ENCODE results near the gene SPINK14.

SPINK14 gene, protein sequence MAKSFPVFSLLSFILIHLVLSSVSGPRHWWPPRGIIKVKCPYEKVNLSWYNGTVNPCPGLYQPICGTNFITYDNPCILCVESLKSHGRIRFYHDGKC

DNA sequence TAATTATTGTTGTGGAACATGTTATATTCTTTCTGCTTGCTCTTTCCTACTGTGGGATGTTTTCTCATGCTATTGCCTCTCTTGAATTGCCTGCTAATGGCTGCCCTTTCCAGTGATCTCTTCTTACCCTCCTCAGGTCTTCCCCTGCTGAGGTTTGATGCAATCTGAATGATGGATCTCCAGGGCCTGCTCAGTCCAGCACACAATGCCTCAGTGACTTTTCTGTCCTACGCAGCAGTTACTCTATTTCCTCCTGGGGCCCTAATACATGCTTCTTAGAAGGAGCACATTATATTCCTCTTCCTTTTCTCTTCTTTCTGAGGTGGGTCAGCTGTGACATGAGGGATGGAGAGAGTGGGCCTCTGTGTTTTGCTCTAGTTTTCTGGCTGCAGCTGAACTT lies at the start of gene SPINK14:
Gene SPINK14 (plus strand): TSS at position 301 of the 400 bp plus-strand sequence. CDS start 1,187 bp downstream, outside the sequence.
- no peak for DNase-seq

DNA sequence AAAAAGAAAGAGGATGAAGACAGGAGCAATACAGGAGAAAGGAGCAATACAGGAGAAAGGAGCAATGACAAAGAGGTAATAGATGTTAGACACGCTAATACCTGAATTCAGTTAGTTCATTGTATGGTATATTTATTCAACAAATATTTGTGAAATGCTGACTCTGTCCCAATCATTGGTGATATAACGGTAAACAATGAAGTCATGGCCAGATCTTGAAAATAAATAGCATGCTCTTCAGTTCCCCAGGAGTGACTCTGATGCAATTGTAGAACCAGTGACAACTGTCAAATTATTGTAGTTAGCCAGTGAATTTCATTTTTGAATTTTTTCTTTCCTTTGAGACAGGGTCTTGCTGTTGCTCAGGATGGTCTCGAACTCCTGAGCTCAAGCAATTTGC lies 48.0 kb upstream of the SPINK14 start:
- no peak for DNase-seq

DNA sequence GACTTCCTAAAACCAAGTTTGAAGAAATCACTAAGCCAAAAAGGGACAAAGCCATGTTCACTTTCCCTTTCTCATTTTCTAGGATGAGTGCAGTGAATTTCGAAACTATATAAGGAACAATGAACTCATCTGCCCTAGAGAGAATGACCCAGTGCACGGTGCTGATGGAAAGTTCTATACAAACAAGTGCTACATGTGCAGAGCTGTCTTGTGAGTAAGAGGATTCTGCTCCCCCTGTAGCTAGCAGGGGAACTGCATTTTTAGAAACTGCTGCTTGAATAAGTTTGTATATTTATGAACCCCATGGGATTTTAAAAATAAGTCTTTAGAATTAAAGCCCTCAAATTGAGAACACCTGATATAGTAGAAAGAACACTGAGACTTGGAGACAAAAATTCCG lies 42.7 kb upstream of the SPINK14 start:
- no peak for DNase-seq

DNA sequence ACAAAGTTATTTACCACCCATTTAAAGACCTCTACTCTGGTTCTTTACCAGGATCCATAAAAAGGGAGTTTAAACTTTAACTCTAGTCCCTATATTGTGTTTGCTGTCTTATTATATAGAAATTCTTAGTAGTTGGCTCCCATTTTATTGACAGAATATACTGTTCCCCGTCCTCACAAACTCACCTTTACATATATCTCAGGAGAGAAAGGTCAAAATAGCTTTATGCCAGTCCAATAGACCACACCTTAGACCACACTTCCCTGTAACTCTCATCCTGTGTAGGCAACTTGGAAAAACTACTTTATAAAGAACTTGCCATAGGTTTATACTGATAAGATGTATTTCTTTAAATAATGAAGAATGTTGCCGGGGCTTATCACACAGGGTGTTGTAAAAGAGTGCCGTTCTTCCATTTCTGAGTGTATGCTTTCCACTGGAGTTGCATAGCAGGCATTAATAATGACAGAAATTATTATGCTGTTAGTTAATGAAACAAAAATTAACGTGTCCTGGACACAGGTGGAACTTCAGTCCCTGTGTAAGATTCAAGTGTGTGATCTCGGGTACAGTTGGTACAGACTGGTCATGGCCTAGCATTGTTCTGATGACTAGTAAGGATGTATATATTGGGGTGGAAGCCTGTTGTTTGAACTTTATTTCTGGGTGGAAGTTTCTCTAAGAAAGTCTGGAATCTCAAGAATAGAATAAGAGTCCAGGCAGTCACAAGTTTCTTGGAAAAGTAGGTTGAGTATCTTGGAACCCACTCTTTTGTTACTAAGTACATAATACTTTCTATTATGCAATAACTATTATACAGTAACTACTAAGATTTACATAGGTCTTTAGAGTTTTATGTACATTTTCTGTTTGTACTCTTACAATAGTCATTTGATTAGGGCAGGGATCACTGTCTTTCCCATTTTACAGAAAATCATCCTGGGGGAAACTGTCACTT lies 33.0 kb upstream of the SPINK14 start:
- no peak for DNase-seq

DNA sequence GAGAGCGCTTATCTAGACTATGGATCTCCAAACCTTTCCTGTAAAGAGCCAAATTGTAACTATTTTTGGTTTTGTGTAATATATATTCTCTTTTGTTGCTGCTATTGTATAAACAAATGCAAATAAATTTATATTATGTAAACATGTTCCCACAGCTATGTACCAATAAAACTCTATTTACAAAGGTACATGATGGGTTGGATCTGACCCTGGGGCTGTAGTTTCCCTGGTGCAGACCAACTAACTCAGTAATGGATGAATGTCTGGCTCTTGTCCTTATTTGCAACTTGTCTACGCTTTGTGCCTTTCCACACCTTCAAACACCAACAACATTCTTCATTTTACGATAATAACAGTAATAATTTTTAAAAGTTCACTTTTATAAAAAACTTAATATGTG lies 27.5 kb upstream of the SPINK14 start:
- DNase-seq: no peak

DNA sequence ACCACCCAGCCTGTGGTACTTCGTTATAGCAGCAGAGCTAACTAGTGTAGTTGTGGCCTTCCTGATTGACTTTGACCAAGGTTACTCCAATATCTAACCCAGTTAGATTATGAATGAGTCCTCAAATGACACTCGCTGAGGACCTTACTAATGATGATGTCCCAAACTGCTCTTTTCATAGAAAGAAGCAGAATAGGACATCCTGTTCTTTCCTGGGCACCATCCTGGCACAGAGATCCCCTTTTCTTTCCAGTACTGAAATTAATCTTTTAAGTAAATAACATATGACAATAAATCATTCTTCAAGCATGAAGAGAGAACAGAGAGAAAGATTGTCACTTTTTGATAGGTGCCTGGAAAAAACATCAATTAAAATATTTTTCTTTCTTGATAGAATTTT lies 26.7 kb upstream of the SPINK14 start:
- no peak for DNase-seq

DNA sequence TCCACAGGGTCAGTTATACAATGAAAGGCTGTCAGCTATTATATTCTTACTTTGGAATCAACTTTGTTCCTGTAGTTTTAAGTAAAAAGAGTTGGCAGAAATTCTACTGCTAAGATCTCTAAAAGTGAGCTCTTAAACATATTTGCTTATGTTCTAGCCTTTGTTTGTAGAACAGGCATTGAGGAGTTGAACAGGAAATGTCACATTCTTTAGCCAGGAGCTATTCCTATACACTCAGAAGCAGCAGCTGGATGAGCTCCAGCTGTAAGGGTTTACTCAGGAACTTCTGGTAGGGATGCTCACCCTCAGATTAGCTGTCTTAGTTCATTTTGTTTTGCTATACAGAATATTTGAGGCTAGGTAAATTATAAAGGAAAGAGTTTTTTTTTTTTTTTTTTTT lies 22.4 kb upstream of the SPINK14 start:
- peak; percentile 72 for DNase-seq

DNA sequence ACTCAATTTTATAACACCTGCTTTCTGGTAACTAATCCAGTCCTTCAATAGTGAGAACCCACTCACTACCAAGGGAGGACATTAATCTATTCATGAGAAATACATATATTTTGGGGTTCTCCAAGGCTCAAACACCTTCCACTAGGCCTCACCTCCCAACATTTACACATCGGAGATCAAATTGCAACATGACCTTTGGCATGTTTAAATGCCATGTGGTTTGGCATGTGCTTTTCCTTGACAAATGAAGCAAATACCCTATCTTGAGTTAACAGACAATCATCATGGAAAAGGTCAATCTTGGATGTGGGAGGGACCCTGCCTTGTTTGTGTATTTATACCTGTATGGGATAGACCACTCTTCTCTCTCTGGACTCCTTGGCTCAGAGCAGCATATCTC lies 21.9 kb upstream of the SPINK14 start:
- no peak for DNase-seq

DNA sequence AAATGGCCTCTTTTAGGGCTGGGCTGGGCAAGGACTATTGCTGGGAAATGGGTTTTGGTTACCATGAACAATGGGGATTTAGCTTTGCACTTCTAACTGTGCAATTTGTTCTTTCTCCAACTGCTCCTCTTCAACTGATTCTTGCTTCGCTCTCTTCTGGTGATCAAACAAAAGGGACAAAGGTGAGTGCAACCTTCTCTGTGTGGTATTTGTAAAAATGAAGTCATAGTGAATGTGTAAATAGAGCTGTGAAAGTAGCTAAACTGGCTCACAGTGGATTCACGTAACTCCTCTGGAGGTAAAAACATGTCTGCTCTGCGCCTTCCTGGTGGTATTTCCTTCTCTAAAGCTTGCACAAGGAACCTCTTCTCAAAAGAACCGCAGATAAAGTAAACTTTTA lies 20.9 kb upstream of the SPINK14 start:
- peak; percentile 75 for DNase-seq

DNA sequence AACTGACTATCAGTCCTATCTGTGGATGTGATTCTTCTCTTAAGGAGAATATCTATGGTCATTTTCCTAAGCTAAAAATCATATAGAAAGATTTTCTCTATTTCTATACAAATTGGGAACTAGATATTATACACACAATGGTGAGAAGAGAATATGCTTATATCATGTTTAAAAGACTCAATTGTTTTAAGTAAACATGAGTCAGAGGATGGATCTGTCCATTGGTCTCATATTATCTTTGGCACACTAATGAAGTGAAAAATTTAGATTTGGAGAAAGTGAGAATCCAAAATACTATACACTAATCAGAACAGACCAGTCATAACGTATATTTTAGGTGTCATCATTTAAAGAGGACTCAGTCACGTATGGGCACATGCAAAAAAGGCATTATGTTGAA lies 16.5 kb upstream of the SPINK14 start:
- DNase-seq: no peak

DNA sequence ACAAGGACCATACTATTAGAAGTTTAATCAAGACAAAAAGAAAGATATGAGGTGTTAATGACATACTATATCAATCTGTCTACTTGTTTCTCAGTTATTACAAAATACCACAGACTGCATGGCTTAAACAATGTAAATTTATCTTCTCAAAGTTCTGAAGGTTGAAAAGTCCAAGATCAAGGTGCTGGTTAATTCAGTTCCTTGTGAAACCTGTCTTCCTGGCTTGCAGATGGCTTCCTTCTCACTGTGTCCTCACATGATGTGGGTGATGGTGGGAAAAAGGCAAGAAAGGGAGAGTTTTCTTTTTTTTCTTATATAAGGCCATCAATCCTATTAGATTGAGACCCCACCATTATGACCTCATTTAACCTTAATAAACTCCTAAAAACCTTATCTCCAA lies 15.6 kb upstream of the SPINK14 start:
- no peak for DNase-seq

DNA sequence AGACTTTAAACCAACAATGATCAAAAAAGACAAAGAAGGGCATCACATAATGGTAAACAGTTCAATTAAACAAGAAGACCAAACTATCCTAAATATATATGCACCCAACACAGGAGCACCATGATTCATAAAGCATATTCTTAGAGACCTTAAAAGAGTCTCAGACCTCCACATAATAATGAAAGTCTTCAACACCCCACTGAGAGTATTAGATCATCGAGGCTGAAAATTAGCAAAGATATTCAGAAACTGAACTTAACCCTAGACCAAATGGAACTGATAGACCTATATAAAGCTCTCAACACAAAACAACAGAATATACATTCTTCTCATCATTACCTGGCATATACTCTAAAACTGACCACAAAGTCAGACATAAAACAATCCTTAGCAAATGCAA lies 11.7 kb upstream of the SPINK14 start:
- no peak for DNase-seq

DNA sequence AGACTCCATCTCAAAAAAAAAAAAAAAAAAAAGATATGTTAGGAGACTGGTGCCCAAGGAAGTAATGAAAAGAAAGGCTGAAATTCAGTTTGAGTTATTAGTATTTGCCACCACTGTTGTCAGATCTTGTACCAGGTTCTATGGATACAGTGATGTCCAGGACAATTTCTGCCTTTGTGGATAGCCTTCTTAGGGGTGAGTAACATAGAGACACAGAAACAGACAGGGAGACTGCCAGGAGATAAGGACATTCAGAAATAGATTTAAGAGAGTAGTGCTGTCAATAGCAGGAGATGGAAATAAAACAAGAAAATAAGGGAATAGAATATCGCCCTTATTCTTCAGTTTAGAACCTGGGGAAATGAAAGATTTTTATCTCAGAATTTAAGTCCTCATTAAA lies 6.3 kb upstream of the SPINK14 start:
- no peak for DNase-seq

DNA sequence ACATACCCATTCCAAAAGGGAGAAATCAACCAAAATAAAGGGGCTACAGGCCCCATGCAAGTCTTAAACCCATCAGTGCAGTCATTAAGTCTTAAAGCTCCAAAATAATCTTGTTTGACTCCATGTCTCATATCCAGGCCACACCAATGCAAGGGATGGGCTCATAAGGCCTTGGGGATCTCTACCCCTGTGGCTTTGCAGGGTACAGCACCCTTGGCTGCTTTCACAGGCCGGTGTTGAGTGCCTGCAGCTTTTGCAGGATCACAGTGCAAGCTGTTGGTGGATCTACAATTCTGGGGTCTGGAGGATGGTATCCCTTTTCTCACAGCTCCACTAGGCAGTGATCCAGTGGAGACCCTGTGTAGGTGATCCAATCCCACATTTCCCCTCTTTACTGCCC lies 5.0 kb upstream of the SPINK14 start:
- DNase-seq: no peak

DNA sequence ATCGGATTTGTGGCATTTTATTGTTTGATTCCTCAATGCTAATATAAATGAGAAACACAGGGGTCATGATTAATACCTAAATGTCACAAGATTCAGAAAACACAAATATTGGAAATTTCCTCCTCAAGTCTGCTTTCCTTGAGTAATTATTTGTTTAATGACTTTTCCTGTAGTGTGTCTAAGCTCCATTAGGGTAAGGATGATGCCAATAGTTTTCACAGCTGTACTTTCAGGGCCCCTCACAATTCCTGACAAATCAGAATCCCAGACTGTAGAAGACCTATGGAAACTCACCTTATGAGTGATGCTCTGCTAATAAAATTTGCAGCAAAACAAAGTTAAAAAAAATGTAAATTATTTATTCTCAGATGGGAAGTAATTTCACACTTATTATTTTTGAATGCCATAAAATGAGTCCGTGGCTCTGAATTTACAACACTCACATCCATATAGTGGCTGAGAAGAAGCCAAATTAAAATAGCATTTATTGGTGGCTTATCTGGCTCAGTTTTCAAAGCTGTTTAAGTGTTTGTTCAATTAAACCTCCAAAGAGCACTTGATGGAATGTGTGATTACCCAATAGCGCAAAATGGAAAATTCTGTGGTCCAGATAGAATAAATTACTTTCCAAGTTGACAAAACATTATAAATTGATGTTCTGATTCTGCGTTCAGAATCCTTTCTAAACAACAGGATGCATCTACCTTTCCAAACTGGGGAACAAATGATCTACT lies 1.6 kb upstream of the SPINK14 start:
- no peak for DNase-seq

DNA sequence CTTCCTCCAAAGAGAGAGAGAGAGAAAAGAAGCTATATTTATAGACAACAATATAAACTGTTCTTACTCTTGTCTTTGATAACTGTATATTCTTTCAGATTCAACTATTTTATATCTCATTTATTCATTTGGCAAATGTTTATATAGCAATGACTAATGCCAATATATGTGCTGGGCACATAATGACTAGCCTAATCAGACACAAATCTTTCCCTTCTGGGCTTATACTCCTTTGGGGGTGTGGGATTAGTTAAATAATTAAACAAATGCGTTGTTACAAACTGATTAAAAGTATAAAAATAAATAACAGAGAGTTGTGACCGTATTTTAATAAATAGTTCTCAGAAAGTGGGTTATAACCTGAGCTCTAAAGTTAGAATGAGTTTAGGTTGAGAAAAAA lies 4.0 kb downstream of the SPINK14 start:
- no peak for DNase-seq

DNA sequence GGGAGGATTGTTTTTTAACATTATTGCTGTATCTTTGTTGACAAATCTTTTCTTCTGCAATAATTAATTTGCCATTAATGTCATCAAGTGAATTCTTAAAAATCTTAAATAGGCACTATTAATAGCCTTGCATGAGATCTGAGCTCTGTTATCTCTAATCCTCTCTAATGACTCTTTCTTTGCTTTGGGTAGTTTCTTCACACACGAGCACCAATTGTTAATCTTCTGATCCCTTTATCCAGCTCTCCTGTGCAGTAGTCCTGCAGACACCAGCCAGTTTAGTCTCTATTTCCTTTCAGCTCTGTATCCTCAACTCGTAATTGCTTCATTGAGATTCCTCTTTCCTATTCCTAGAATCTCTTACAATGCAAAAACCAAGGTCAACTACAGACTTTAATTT lies 8.1 kb downstream of the SPINK14 start:
- no peak for DNase-seq

DNA sequence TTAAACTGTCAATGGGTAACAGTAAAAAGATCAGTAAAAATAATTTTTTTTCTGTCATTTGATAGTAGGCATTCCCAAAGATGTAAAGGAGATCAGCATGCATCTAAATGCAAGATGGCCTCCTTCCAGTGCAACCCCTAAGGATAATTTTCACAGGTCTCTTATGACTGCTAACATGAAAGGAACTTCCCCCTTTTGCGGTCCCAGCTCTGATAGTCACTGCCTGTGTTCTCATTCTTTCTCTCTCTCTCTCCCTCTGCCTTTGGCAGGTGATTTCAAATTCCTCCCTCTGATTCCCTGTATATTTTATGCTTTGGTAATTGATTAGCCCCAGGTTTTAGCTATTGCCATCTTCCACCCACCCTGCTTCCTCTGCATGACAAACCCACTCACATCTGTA lies 8.9 kb downstream of the SPINK14 start:
- DNase-seq: no peak

DNA sequence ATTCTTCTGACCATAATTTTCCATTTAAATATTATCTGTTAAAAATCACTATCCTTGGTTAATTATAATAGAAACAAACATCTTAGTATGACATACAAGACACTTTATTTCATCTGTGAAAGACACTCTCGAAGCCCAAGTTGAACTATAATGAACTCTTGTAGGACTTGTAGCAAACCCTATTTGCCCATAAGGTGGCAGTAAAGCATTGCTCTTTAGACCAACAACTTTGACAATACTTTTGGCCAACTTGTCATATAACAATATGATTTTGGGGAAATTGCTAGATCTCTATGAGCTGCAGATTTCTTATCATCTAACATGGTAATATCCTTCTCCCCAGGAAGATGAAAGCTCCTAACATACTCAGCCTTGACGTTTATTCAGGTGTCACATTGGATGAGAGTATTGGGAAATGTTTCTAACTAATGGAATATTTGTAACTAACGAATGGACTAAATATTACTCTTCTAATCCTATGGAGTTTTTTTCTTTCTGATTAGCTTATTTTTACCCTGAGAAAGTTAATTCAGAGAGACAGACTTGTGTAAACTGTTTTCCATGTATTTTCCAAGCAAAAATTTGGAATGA lies 11.0 kb downstream of the SPINK14 start:
- peak; percentile 37 for DNase-seq

DNA sequence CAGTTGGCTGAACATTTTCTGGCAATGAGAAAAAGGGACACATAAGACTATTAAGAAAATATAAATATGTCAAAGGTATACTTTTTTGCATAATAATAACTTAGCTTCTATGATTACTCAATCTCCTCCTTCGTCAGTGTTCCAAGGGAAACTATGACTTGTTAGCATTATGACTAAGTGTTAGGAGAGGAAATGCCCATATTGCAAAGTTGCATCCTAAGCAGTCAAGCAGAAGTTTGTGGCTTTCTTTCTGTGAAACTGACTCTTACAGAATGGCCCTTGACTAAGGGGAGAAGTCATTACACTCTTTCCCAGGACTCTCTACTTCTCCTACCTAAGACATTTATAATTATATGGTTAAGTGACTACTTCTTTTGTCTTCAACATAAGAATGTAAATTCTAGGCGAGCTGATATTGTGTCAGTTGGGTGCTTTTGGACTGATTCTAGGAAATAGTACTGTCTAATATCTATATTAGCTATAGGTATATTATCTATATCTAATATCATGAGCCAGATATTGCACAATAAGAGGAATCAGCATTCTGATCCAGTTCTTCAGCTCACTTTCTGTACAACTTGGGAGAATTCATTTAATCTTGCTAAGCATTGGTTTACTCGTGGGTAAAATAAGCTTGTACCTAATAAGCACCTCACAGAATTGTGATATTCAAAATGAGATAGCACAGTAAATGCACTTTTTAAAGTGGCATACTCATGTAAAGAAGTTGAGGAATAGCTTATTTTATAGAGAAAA lies 18.1 kb downstream of the SPINK14 start:
- no peak for DNase-seq

DNA sequence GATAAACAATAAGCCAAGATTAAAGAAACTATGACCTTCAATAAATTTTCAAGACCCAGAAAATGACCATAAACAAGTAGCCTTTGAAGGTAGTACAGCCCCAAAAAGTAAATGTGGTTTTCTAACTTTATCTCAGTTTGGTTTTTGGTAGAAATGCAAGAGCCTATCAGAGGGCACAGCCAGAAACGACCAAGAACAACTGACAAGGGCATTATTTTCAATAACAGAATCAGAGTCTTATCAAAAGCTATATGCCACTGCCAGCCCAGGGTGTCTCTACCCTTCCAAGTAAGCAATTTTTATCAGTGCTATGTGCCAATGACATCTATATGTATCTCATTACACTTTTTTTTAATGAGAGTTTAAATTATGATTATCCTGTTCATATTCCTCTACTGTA lies 22.7 kb downstream of the SPINK14 start:
- DNase-seq: no peak

DNA sequence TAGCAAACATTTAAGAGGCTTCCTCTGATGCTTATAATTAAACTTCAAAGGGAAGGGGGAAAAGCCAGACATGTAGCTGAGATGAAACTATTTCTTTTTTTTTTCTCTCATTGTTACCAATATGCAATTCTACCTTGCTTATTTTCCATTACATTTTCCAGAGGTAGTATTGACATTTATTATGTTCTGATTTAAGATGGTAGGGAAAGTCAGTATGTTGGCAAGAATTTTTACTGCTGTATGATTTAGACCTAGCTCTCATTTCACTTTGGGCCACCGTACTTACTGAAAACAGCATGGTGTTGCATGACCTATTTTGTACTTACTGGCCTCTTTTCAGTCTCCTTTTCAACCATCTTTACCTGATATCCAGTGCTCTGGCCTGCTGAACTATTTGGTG lies 24.9 kb downstream of the SPINK14 start:
- no peak for DNase-seq

DNA sequence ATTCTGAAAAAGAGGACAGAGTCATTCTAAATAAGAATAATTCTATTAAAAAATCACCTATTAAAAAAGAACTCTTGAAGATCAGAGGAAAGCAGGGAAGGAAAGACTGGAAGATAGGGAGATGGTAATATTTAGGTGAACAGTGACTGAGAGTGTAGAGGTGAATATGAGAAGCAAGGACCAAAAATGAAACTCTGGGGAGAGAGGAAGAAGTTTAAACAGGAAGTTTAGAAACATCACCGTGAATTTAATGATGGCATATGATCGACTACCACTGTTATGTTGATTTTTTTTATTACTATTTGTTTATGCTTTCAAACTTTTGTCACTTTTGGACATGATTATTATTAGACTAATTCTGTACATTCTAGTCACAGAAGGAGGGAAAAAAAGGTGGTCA lies 32.8 kb downstream of the SPINK14 start:
- DNase-seq: no peak

Data from NCI-H2029 (cell line).